Tibial artery (tissue), 4 donors: ENCODE measurements around the gene PREP.

Source experiments
- DNase-seq, 2 donors: peaks; one replicate each; pipeline ENCODE4 v3.0.0-alpha.2; 2019
- H3K27ac ChIP-seq, 2 donors: fragments of 200-600 bp; sonication (generic) in 1 of 2; 1 replicate in 1 of 2; 2 replicates in 1 of 2; pipeline ENCODE4 v1.5.1; 2018 to 2019; ENCODE audit warnings: mild to moderate bottlenecking in 1 of 2
- H3K27me3 ChIP-seq, 2 donors: fragments of 200-600 bp; sonication (generic) in 1 of 2; one replicate each; pipeline versions ENCODE4 v1.5.1 to v1.6.0; 2016 to 2019
- H3K36me3 ChIP-seq, 3 donors: fragments of 200-600 bp; sonication (generic) in 2 of 3; one replicate each; pipeline ENCODE4 v1.5.1; 2016 to 2019; ENCODE audit warnings: mild to moderate bottlenecking in 2 of 3
- H3K4me1 ChIP-seq, 4 donors: fragments of 200-600 bp; sonication (generic) in 2 of 4; 1 replicate in 3 of 4; 2 replicates in 1 of 4; pipeline ENCODE4 v1.5.1; 2016 to 2019
- H3K4me3 ChIP-seq, 2 donors: fragments of 200-600 bp; sonication (generic) in 1 of 2; 1 replicate in 1 of 2; 2 replicates in 1 of 2; pipeline ENCODE4 v1.5.1; 2018 to 2019; ENCODE audit warnings: mild to moderate bottlenecking in 2 of 2
- H3K9me3 ChIP-seq, 3 donors: fragments of 200-600 bp; sonication (generic) in 1 of 3; one replicate each; pipeline ENCODE4 v1.5.1; 2016 to 2019
- CTCF ChIP-seq, 2 experiments: fragments of 200-600 bp in 1 of 2; fragments of 450-650 bp in 1 of 2; IDR thresholded peaks; one replicate each; pipeline ENCODE4 v1.5.1; 2017 to 2019; ENCODE audit warnings: antibody characterized with exemption in 2 of 2, mild to moderate bottlenecking in 1 of 2, moderate library complexity in 1 of 2
- intact Hi-C: fragments of 100-400 bp; cut with DNase I; formaldehyde crosslinking; loops from one replicate; pipeline ENCODE4 v1.15.0; 2023; ENCODE audit warnings: low total_unique reads

The PREP gene

GRCh38 chr6:105370351-105370750 lies 32.5 kb downstream of the PREP start:
- Histone ChIP-seq H3K4me1 (peaks cover 0 to 4% (median 0%) of the 10 kb centered on the region in 4 donors), H3K36me3 (peaks cover 46 to 52% (median 47%) of the 10 kb centered on the region in 3 donors), H3K27ac (no peak overlapping the region), H3K4me3 (no peak overlapping the region), H3K27me3 (no peaks in the 10 kb centered on the region), H3K9me3 (no peaks in the 10 kb centered on the region)
- DNase-seq = no peak
- no peak for TF ChIP-seq CTCF (IDR thresholded peaks at IDR 0.05)
- intact Hi-C loops = no loop called here

- no peak overlapping the region for H3K4me3 ChIP-seq
- peaks cover 0 to 3% (median 0%) of the 10 kb centered on the region in 4 donors for H3K4me1 ChIP-seq
- H3K27me3 ChIP-seq = no peaks in the 10 kb centered on the region
- TF ChIP-seq CTCF (IDR thresholded peaks at IDR 0.05) = no peak
- peaks cover 43 to 58% (median 49%) of the 10 kb centered on the region in 3 donors for H3K36me3 ChIP-seq
- H3K9me3 ChIP-seq = no peaks in the 10 kb centered on the region
- intact Hi-C loops = no loop called here
- DNase-seq = no peak
- no peak overlapping the region for H3K27ac ChIP-seq
Observed at GRCh38 chr6:105369145-105369544, 33.7 kb downstream of the PREP start.

- no peak for TF ChIP-seq CTCF (IDR thresholded peaks at IDR 0.05)
- H3K27me3 ChIP-seq = no peaks in the 10 kb centered on the region
- peaks cover 28 to 64% (median 58%) of the 10 kb centered on the region in 3 donors for H3K36me3 ChIP-seq
- no peaks in the 10 kb centered on the region for H3K9me3 ChIP-seq
- intact Hi-C loops = no loop called here
- no peaks in the 10 kb centered on the region for H3K4me1 ChIP-seq
- no peak for DNase-seq
- H3K4me3 ChIP-seq = no peak overlapping the region
- H3K27ac ChIP-seq = no peak overlapping the region
Observed at GRCh38 chr6:105364243-105364642, 38.6 kb downstream of the PREP start.

- Histone ChIP-seq H3K27me3 (no peaks in the 10 kb centered on the region), H3K4me1 (no peaks in the 10 kb centered on the region), H3K9me3 (no peaks in the 10 kb centered on the region), H3K36me3 (peaks cover 25 to 60% (median 57%) of the 10 kb centered on the region in 3 donors), H3K27ac (no peak overlapping the region), H3K4me3 (no peak overlapping the region)
- no peak for TF ChIP-seq CTCF (IDR thresholded peaks at IDR 0.05)
- no peak for DNase-seq
- intact Hi-C loops = no loop called here
Observed at GRCh38 chr6:105363100-105363754, 39.7 kb downstream of the PREP start.

GRCh38 chr6:105359419-105360370 lies 43.2 kb downstream of the PREP start:
- DNase-seq = no peak
- Histone ChIP-seq H3K4me3 (no peak overlapping the region), H3K27ac (no peak overlapping the region), H3K27me3 (no peaks in the 10 kb centered on the region), H3K9me3 (no peaks in the 10 kb centered on the region), H3K36me3 (peaks cover 16 to 52% (median 37%) of the 10 kb centered on the region in 3 donors), H3K4me1 (no peaks in the 10 kb centered on the region)
- intact Hi-C loops = no loop called here
- TF ChIP-seq CTCF (IDR thresholded peaks at IDR 0.05) = no peak
